Measurements from ENCODE around the gene LZTS2.

DNA sequence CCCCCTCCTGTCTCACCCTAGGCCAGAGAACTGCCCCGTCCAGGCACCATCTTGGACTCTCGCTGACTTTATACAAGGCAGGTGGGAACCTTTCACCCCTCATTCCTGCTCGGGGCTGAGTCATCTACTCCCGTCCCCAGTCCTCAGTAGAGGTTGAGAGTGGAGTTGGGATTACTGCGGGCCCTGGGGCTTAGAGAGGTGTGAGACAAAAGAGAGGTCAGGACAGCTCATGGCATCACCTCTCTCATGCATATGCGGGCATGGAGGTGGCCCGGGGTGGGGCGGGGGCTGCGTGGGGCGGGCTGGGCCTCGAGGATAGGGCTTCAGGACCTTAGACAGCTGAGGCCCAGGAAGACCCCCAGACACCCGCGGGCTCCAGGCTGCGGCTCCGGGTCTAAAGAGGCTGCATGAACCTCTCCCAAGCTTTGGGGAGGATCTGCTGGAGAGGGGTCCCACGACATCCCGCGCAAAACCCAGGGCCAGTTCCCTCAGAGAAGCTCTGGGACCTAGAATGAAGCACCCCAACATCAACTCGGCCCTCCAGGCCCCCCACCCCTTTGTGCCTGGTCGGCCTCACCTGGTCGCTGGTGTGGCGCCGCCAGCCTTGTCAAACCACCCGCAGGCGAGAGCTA, 31.0 kb downstream of the LZTS2 start:
- TF ChIP-seq CTCF (IDR thresholded peaks at IDR 0.05) (no peak), POLR2A (IDR thresholded peaks at IDR 0.05) (no peak)

All from right lobe of liver (tissue), 4 donors.